GM19463 (cell line): ENCODE data around the gene SERAC1.

Experiments
- ATAC-seq: cut with Tn5 transposase; IDR thresholded peaks from one replicate; pipeline ENCODE4 v1.9.1; 2021; ENCODE audit warnings: mild to moderate bottlenecking, moderate library complexity; ENCODE audit not compliant: unreplicated experiment

Gene SERAC1

DNA sequence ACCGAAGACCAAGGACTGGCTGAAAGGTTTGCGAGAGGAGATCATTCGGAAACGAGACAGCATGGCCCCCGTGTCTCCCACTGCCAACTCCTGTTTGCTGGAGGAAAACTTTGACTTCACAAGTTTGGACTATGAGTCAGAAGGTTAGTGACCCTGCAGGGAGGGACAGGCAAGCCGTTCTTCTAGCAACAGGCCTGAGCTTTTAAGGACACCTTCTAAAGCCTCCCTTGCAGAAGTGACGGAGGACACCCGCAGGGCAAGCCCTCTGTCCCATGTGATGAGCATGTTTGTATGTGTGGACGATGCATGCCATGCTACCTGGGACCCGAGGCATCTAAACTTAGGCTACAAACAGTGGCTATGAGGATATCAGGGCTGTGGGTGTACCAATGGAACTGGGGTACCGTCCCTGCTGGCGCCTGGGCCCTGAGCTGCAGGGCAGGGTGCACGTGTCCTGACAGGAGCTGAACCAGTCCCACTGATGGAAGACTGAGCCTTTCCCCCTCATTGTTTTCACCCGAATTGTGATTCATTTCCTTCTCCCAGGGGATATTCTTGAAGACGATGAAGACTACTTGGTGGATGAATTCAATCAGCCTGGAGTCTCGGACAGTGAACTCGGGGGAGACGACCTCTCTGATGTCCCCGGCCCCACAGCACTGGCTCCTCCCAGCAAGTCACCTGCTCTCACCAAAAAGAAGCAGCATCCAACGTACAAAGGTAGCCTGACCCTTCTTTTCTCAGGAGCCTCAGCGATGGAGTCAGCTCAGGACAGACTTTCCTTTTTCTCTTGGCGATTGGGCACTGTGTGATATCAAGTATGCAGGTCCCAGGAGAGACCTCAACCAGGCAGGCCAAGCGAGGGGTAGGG lies 84.4 kb downstream of the SERAC1 start:
- ATAC-seq: no peak

DNA sequence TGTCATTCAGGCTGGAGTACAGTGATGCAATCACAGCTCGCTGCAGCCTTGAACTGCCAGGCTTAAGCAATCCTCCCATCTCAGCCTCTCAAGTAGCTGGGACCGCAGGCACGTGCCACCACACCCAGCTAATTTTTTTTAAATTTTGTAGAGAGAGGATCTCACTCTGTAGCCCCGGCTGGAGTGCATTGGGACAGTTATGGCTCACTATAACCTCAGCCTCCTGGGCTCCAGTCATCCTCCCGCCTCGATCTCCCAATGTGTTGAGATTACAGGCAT lies 86.5 kb downstream of the SERAC1 start:
- ATAC-seq: no peak

DNA sequence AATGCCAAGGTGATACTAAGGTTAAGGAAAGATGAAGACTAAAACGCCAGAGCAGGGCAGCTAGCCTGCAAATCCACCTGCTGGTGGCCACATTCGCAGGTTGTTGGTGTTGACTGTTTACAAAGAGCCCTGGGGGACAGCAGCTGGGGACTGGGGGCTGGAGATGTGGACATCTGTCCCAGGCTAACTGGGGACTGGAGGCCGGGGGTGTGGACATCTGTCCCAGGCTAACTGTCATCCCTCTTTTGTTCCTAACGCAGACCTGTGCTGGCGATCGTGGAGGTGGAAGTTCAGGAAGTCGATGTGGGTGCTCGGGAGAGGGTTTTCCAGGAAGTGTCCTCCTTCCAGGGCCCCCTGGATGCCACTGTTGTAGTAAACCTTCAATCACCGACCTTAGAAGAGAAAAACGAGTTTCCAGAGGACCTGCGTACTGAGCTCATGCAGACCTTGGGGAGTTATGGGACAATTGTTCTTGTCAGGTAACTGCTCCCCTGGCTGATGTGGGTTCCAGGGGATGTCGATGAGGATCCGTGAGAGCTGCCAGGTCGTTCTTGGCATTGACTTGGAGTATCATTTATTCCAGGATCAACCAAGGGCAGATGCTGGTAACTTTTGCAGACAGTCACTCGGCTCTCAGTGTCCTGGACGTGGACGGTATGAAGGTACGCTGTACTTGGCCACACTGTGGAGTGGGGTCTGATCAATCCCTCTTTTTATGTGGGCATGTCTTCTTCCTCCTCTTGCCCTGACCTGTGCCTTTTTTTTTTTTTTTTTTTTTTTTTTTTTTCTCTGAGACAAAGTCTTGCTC lies 87.0 kb downstream of the SERAC1 start:
- ATAC-seq: no peak

DNA sequence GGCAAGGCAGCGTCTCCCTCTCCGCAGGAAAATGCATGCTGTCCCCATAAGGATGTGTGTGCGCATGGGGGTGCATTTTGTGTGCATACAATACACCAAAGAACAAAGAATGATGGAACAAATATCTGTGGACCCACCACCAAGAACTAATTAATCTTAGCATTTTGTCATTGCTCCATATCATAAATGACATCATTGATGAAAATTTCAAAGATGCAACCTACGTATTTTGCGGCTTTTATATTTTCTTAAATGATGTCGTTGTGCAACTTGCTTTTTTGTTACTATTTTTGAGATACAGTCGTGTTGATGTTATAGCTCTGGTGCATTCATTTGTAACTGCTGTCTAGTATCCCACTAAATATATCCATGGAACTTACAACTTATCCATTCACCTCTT lies 89.7 kb downstream of the SERAC1 start:
- ATAC-seq: no peak

DNA sequence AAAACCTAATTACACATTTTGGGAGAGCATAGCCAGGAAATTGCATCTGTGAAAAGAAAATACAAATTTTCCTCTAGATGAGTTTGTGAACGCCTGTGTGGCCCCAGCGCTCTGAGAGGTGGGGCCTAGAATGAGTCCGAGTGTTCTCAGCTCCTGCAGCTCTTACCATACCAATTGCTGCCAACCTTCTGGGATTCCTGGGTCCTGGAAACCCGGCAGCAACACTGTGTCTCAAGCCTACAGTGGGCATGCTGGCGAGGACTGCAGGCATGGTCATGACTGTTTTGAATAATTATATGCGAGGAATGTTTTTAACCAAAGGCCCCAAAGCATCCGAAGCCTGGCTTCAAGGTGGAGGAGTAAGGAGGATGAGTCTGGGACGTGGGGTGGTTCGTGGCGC lies 90.4 kb downstream of the SERAC1 start:
- no peak for ATAC-seq

DNA sequence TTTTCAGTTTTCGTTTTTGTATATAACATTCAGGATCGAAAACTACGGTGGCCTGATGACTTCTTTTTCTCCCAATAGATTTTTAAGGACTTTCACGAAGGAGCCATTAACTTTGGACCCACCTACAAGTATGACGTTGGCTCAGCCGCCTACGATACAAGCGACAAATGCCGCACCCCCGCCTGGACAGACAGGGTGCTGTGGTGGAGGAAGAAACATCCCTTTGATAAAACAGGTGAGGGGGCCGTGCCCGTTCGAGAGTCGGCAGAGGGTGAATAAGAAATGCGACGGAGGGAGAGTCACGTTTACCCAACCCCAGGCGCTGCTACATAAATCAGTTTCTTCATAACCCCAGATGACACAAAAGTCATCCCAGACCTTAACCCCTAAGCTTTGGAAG lies 91.5 kb downstream of the SERAC1 start:
- no peak for ATAC-seq

DNA sequence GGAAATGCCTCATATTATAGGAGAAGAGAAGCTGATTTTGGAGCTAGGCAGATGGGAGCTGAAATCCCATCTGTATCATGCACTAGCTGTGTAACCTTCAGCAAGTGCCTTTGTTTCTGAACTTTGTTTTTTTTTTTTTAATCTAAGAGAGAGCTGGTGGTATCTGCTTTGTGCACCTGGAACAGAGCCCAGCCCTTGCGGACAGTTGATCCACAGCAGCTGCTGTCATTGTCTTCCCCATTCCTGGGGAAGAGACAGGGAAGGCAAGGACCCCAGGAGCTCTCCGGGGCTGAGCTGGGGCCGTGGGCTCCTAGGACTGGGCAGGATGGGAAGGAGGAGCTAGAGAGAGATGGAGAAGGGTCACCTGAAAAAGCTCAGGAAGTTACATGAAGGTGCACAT lies 94.3 kb downstream of the SERAC1 start:
- no peak for ATAC-seq

DNA sequence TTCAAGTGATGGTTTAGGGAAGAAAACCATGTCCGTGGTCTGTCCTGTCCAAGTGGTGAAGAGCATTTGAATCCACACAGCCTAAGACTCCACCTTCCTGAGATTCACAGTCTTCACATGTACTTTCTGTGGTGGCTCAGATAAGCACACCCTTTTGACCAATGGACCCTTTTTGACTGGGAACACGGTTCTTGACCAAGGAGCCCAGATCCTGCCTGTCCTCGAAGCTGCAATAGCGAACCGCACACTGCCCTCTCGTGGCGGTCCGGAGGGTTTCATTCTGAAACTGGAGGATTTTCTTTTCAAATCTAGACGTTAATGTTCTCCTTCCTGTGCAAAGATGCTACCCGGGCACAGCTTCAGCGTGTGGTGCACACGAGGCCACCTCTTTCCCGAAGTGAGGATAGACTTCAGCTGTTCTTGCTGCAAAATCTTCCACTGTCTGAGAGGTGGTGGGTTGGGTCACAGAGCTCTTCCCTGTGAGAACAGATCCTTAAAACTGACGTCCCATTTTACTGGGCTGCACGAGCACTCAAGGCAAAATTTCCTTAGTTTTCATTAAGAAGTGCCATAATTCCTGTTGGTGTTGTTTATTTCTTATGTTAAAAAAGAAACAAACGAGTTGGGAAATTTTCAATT lies 95.9 kb downstream of the SERAC1 start:
- ATAC-seq: no peak

DNA sequence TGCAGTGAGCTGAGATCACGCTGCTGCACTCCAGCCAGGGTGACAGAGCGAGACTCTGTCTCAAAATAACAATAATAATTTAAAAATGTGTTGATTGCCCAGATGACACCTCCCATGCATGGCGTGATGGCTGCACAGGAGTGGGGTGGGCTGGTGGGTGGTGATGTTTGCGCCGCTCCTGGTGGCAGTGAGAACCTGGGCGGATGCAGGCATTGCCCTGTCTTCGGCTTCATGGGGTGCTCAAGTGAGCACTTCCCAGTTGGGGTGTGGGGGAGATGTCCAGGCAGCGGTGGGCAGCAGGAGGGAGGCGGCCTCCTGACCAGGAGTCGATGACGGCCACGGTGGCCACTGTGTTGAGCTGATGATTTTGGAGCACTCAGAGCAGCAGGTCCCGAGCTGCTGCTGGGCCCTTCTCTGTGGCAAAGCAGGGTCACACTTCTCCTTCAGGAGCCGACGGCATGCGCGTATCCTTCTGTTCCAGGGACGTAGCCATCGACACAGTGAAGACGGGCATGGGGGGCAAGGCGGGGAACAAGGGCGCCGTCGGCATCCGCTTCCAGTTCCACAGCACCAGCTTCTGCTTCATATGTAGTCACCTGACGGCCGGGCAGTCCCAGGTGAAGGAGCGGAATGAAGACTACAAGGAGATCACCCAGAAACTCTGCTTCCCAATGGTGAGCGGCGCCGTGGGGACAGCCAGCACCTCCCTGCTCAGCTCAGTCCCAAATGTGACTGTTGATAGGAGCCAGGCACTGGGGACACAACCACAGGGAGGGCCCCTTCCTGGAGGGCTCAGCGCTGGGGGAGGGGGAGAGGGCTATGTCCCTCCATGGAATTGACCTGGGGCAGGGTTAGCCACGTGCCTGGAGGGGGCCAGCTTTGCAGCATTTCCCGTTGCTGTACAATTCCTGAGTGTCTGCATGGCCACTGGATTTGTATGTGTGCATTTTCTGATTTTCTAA lies 96.7 kb downstream of the SERAC1 start:
- no peak for ATAC-seq

DNA sequence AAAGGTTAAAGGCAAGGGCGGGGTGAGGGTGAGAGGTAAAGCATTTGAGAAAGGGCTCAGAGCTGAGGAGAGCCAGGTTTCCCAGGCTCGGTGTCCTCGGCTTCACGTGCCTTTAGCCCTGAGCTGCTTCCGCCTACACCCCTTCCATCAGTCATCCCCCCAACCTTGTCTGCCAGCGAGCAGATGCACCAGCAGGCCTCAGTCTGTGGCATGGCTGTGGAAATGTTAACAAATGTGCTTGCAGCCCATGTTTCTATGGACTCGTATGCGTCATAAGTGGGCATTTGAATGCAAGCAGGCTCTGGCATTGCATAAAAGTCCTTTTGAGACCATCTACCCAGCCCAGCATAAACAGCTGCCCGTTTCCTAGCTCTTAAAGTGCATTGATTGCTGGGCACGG lies 97.5 kb downstream of the SERAC1 start:
- no peak for ATAC-seq

DNA sequence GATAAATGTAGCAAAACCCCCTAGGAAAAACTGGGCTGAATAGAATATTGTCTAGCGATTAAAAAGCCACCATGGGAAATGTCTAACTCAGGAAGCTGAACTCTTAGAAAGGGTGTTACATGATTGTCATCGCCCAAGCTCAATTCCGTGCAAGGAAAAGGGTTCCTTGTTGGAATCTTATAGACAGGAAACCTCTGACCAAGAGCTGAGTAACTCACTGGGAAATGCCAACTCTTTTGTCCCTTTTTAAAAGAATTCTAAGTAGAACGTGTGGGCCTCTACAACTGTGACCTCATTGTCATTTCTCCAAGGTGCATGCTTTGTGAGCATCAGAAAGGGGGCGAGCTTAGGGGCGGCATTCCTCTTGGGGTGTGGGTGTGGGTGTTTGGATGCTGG lies 98.3 kb downstream of the SERAC1 start:
- ATAC-seq: no peak

DNA sequence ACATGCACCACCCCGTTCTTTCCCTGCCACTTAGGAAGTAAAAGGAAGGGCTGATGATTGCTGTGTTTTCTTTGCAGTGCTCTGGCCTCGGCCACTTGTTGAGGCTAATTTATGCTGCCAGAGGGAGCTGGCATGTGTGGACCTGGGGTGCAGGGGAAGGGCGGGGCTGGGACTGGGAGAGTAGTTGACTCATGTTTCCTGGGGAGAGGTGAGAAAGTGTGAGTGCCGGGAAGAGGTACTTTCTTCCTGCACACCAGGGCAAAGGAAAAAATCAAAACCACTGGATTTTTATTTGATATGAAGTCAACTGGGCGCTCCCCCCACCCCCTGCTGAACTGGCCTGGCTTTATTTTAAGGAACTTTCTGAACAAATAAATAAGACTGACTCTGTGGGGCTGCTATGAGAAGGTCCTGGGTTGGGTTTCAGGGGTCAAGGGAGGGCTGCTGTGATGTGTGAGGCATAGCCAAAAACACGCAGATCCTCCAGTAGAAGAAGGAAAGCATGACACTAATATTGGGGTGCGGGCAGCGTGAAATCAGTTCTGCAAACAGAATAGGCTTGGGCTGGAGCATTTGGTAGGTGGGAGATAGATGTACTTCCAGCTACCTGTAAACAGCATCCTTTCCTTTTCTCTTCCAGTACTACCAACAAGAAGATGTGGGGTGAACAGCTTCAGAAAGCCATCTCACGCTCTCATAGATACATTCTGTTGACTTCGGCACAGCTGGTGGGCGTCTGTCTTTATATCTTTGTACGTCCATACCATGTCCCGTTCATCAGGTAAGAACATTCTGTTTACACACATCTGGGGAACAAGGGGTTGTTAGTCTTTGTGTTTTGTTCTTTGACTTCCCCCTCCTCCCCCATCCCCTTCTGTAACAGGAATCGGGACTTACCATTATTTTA lies 98.9 kb downstream of the SERAC1 start:
- no peak for ATAC-seq

DNA sequence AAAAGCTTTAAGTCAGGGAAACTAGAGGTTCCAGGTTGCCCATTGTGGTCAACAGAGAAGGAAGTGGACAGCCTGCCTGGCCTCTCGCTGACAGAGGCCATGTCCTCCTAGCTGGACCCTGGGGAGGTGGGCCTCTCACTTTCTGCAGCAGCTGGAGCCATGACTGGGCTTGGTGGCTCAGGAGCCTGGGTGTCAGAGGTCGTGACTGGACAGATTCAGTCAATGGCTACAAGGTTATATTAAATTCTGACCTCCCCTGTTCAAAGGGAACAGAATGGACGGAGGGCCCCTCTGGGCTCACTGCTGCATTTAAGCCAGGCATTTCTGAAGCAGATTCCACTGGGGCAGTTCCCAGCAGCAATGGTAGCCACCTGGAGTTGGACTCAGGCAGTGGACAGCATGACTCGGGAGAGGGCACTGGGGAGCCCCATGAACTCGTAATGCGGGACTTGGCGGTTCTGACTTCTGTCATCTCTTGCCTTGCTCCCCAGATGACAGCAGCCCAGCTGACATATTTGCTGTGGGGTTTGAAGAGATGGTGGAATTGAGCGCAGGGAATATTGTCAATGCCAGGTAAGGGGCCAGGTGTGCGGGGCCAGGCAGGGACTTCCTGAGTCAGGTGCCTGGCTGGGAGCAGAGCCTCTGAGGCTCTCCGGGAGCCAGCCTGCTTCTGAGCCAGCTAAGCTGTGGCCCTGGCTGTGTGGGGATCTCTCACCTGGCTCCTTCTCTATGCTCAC lies 99.7 kb downstream of the SERAC1 start:
- no peak for ATAC-seq

DNA sequence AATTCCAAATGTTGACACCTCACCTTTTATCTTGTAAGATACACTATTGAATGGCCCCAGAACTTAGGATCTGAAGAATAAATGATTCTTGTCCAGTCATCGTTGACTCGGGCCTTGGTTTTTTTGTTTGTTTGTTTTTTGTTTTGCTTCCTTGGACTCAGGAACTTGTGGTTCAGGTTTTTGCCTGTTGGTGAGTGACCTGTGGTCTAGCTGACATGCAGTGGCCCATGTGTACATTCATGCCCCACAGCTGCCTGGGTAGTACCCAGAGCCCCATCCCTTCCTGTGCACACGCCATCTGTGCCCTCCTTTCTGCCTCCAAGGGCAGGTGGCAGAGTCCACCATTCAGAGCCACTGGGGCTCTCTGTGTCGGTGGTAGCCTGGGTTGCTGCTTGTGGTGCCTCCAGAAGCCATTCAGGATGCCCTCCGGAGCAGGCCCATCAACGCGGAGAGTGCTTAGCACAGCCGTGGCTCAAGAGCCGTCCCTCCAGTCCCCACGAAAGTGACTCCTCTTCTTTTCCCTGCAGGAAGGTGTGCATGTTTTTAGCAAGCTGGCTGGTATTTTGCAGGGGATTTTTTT lies 100.5 kb downstream of the SERAC1 start:
- ATAC-seq: no peak

DNA sequence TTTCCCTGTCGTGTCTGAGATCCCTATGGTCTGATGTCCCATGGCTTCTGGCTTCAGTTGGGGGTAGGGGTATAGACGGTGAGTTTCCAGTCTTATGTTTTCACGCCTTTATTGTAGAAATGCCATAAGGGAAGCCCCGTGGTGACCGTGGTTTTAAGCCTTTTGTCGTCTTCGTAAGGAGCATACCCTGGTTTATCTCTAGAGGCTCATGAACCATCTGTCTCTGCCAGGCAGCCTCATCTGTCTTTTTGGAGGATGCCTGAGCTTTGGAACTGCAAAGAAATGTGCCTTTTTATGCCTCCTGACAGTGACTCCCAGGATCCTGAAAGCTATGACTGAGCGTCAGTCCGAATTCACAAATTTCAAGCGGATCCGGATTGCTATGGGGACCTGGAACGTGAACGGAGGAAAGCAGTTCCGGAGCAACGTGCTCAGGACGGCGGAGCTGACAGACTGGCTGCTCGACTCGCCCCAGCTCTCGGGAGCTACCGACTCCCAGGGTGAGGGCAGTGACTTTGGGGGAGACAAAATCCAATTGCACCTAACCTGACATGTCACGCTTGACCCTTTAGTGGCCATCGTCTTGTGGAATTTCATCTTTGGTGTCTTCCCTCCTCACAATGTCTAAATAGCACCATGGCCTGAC lies 101.8 kb downstream of the SERAC1 start:
- no peak for ATAC-seq

DNA sequence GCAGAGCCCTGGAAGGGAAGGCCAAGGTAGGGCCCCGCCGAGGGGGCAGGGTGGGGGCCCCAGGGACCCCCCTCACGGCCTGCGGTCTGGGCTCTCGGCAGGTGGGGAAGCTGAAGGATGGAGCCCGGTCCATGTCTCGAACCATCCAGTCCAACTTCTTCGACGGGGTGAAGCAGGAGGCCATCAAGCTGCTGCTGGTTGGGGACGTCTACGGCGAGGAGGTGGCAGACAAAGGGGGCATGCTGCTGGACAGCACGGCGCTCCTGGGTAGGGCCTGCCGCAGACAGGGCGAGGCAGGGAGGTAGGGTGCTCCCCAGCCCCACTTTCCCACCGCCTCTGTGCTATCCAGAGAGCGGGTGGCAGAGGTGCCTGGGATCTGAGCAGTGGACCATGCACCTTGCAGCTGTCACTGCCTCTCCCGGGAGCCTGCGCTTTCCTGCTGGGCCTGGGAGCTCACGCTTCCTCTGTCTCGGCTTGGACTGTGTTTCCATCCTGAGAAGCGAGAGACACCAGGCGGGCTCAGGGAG lies 103.3 kb downstream of the SERAC1 start:
- ATAC-seq: no peak

DNA sequence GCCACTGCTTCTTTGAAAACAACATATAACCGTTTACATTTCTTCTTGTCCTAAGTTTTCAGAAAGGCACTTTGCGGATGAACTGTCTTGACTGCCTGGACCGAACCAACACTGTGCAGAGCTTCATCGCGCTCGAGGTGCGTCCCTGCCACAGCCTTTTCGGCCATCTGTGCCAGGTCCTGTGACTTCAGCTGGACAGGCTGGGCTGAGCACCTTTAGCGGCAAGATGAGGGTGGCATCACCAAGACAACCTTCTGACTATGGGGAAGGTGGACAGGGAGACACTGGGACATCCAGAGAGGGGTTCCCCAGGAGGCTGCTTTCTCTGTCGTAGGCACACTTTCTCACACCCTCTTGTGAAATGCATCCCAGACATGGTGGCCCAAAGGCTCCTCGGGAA lies 104.3 kb downstream of the SERAC1 start:
- no peak for ATAC-seq
